Hippocampal formation (tissue), 2 donors: ENCODE data around the gene CDH3.

Experiments used
- DNase-seq, 2 donors: peaks; one replicate each; lab custom pipeline; 2025; lab: John Stamatoyannopoulos, UW

The CDH3 gene

DNA sequence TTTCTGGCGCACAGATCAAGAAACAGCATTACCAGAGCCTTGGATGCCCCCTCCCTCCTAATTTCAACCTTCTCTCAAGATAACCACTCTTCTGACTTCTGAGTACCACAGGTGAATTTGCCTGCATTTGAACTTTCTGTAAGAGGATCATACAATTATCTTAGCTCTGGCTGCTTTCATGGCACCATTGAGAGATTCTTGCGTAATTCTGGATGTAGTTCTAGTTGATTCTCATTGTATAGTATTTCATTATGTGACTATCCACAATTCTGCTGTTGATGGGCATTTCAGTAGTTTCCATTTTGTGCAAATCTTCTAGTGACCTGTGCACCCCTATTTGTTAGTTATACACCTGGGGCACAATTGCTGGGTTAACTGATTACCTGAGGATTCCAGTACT, 7.5 kb downstream of the CDH3 start:
- DNase-seq: no peak

DNA sequence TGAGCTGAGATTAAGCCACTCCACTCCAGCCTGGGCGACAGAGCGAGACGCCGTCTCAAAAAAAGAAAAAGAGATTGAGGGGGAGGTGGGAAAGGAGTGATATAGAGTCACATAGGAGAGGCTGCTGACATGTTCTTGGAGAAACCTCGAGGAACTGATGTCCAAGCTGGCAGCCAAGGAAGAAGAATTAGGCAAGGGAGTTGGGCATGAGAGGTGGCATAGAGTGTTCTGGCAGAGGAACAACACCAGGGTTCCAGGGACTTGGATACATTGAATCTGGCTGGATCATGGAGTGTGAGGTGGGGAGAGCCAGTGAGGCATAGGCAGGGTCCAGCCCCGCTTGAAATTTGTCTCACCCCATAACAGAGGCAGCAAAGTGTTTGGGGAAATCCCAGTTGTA, 10.7 kb downstream of the CDH3 start:
- DNase-seq: no peak

DNA sequence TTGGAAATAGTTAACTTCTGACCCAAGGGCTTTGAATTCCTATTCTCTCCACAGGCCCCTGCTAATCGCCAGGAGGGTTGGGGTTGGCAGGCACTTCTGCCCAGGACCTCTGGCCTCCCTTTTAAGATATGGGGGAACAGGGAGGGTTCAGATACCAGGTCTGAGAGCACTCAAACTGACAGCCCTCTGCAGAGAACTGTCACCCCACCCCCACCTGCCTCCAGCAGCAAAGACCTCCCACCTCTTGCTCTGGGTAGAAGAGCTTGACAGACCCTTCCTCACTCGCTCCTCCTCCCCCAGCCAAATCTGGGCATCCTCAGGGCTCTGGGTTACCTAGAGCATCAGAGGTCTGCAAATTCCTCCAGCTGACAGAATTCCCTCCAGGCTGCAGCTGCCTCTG, 11.6 kb downstream of the CDH3 start:
- no peak for DNase-seq

DNA sequence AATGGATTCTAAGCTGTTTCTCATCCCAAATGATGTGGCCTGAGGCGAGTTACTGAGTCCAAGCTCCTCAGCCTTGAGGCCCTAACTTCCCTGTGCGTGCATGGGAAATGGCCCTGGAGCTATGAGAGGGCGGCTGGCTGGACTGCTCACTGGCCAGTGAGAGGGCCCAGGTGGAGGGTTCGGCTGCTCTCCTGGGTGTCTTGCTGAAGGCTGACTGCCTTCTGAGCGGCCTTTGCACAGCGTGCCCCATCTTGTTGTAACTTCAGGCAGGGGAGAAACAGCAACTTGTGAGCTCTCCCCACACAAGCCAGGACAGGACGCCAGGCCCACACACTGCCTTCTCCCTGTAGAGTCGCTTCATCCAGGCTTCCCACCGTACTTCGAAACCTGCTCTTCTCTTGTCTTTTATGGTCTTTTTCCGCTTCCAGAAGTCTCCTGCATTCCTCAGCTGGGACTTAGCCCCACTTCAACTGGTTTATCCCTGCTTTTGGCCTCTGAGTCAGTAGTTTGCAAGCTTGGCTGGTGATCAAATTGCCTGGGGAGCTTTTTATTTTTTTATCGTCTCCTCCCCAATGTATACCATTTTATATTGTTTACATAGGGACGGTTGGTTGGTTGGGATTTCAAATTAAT, 13.3 kb downstream of the CDH3 start:
- no peak for DNase-seq

DNA sequence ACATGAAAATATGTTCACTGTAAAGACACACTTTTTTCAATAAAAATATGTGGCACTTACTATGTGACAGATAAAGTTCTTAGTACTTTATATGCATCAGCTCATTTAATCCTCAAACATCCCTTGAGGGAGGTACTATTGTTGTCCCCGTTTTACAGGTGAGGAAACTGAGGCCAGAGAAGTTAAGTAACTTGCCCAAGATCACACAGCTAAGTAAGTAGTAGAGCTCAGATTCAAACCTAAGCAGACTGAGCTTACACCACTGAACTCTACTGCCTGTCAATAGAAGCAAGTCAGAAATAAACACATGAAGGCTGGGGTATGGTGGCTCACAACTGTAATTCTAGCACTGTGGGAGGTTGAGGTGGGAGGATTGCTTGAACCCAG, 13.9 kb downstream of the CDH3 start:
- DNase-seq: no peak

DNA sequence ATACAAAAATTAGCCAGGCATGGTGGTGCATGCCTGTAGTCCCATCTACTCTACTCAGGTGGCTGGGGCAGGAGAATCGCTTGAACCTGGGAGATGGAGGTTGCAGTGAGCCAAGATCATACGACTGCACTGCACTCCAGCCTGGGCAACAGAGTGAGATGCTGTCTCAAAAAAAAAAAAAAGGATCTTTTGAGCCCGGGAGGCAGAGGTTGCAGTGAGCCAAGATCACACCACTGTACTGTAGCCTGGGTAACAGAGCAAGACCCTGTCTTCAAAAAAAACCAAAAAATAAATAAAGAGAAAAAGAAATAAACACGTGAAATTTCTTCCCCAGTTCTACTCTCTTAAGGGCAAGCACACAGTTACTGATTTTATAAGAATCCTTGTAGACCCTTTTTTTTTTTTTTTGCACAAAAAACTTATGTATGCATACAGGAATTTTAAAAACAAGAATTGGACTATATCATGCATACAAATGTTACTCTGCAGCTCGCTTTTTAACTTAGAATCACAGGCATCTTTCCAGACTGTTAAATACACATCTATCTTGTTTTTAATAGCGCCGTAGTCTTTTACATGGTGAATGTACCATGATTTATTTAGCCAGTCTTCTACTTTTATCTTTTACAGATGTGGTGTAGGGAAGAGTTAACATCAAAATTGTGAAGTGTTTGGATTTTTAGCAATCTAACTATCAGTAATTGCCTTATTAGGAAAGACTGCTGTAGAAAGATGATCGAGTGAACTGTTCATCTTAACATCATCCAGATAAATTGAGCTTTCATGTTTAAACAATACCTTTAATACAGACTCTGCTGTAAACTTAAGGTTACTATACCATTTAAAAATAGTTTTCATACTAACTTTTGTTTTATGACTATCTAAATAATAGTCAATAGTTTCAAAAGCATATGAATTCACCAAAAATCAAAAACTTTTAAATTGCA, 14.6 kb downstream of the CDH3 start:
- no peak for DNase-seq

DNA sequence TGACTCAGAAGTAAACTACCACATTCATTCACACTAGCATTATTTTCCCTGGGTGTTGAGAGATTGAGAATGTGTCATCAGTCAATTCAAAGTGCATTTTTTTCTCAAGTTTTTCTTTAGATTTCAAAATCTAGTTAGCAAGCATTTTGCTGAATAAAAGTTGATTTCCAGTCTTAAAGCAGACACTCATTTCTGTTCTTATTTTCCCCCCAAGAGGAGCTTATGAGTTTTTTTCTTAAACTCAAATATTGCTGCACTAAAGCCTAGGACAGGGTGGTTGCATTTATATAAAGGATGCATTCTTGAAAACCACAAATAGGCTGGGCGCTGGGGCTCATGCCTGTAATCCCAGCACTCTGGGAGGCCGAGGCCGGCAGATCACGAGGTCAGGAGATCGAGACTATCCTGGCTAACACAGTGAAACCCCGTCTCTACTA, 15.3 kb downstream of the CDH3 start:
- no peak for DNase-seq

DNA sequence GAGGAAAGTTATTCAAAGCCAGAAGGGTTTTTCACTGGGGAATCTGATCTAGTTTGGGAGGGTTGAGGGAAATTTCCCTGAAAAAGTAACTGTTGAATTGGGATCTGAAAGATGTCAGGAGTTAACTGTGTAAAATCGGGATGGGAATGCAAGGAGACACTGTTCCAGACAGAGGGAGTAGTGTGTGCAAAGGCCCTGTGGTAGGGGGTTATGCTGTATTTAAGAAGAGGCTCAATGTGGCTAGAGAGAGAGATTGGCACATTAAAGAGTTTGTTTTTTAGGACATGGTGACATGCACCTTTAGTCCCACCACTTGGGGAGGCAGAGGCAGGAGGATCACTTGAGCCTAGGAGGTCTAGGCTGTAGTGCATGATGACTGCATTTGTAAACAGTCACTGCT, 16.9 kb downstream of the CDH3 start:
- no peak for DNase-seq

DNA sequence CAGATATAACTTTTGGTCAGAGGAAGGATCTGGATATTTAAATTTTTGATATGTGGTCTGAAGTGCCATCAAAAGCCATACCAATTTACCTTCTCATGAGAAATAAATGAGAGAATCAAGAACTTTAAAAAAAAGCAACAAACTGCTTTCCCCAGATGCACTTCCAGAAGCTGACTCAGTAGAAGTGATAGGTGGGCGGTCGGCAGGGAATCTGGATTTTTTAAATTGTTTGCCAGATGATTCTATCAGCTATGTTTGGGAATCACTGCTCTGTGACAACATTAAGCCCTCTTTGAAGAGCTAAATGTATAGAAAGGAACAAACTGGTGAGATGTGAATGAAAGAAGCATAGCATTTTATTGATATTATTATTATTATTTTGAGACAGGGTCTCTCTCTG, 19.2 kb downstream of the CDH3 start:
- no peak for DNase-seq

DNA sequence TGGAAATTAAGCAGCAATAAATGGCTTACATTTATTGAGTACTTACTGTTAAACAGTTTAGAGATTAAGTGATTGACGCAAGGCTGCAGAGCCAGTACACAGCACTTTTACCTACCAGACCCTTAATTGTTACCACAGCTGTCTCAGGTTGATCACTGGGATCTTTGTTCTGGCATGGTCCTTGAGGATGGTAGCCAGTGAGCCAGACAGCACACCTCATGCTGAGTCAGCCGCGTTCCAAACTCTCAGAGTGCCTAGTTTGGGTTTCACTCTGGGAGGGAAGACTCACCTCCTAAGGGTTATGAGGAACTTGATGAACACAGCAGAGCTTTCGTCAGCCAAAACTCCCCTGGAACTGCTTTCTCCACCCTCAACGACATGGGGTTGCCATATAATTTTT, 20.4 kb downstream of the CDH3 start:
- DNase-seq: no peak

DNA sequence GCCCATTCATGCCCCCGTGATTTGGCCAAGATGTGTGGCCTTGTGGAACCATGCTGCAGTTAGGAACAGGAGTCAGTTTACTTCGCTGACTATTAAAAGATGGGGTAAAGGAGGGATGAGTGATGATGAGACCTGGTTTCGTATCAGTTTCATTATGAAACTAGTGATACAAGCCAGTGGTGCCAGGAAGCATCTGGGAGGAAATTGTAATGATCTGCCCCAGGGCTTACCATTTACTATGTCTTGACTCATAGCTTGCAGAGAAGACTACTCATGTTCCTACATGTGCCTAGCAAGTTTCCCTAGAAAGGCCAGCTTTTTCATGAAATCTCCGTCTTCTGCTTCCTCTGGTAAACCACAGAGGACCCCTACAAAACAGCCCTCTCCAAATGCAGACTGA, 23.2 kb downstream of the CDH3 start:
- no peak for DNase-seq

DNA sequence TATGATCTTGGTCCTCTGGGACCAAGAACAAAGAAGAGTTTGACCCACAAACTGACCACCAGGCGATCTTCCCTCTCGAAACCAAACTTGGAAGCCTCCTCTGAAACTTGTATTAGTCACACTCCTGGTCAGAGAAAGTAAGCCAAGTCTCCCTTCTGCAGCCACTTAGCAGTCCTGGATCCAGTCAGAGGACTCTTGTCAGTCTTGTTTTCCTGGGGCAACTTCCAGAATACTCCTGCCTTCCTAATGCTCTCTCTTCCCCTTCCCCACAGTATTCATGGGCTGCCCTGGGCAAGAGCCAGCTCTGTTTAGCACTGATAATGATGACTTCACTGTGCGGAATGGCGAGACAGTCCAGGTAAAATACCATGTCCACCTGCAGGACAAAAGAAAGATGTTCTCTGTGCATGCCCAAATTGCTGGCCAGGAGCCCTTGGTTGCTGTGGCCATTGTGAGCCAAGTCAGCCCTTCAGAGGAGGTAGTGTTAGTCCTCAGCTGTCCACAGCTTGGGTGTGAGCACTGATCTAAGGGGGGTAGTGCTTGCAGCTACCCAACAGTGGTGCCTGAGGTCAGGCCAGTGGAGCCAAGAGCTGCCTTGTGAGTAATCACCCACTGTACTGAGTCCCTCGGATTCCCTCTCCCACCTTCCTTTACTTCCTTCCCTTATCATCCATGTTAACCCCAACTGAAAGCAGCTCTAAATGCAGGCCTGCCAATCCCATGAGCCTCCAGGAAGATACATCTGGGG, 31.2 kb downstream of the CDH3 start:
- DNase-seq: no peak

DNA sequence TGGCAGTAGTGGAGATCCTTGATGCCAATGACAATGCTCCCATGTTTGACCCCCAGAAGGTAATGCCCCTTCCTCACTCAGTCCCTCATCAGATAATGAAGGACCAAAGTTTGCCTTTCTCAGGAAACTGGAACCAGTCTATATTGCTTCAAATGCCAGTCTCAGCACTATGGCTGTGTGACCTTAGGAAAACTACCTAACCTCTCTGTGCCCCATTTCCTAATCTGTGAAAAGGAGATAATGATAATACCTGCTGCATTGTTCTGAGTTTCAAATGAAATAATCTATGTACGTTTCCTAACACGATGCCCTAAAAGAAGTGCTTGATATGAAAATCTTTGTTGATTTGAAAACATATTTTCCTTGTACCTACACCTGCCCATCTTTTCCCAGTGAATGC, 35.9 kb downstream of the CDH3 start:
- no peak for DNase-seq

DNA sequence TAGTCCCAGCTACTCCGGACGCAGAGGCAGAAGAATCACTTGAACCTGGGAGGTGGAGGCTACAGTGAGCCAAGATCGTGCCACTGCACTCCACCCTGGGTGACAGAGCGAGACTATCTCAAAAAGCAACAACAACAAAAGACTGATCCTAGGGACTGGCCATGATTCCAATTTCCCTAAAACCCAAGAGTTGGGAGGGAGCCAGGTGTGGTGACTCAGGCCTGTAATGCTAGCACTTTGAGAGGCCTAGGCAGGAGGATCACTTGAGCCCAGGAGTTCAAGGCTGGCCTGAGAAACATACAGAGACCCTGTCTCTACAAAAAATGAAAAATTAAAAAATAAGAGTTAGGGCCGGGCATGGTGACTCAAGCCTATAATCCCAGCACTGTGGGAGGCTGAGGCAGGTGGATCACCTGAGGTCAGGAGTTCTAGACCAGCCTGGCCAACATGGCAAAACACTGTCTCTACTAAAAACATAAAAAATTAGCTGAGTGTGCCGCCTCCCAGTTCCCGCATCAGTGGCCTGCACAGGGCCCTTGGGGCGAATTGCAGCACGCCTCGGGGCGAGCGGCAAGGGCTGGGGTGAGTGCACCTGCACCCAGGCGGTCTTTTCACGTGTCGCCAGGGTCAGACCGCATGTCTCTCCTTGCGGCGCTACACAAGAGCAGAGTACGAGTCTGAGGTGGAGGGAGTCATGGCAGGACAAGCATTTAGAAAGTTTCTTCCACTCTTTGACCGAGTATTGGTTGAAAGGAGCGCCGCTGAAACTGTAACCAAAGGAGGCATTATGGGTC, 40.8 kb downstream of the CDH3 start:
- no peak for DNase-seq

DNA sequence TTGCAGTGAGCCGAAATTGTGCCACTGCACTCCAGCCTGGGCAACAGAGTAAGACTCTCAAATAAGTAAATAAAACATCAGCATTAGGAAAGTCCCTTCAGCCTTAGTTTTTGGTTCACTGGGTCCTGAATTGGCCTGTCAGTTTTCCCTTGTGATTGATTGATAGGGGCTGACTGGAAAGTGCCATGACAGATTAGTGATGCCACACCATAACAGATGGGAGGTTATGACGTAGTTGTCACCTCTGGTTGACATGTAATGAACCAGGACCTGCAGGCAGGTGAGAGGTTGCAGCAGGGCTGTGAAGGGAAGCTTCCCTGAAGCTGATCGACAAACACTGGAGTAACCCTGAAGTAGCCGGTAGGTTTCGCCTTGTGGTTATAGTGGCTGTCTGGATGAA, 41.8 kb downstream of the CDH3 start:
- no peak for DNase-seq

DNA sequence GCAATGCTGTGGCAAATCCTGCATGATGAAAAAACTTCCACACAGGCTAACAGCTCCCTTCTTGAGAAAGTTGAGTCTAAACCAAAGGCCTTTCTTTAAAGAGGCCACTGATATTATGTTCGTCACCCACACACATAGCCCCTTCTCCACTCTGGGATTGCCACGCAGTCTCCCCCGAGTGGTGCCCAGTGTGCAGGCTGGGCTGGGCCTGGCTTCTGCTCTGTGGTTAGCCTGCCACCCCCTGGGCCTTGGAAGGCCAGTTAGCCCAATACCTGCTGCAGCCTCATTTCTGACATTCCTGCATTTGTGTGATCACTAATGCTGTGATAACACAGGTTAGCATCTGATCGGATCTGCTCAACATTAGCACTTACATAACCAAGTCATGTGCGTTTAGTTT, 44.8 kb downstream of the CDH3 start:
- DNase-seq: no peak

DNA sequence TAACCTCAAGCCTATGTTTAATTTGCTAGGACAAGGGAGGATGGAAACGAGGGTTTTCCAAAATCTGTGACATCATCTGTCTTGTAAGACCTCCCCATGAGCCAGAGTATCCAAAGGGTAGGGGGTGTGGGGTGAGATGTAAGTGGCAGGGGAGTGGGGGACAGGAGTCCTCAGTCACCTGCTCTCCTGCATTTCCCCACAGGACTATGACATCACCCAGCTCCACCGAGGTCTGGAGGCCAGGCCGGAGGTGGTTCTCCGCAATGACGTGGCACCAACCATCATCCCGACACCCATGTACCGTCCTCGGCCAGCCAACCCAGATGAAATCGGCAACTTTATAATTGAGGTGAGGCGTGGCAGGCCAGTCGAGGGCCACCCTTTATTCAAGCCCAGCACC, 50.5 kb downstream of the CDH3 start:
- DNase-seq: no peak

DNA sequence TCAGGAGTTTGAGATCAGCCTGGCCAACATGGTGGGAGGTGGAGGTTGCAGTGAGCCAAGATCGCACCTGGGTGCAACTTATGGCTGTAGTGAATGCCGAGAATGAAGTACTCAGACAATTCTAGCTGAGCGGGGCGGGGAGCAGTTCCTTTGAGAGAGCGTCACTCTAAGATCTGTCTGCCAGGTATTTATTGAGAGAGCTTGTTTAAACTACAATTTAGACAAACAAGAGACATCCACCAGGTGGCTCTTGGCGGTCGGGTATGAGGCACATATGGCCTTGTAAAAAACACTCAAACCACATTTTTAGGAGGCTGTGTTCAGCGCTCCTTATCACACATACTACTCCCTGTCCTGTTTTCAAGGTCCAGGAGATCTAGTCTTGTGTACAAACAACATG, 51.4 kb downstream of the CDH3 start:
- DNase-seq: no peak

DNA sequence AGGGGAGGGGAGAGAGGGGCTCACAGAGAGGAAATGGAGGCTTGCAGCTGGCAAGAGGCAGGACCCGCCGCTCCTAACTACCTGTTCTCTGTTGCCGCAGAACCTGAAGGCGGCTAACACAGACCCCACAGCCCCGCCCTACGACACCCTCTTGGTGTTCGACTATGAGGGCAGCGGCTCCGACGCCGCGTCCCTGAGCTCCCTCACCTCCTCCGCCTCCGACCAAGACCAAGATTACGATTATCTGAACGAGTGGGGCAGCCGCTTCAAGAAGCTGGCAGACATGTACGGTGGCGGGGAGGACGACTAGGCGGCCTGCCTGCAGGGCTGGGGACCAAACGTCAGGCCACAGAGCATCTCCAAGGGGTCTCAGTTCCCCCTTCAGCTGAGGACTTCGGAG, 53.0 kb downstream of the CDH3 start:
- no peak for DNase-seq

DNA sequence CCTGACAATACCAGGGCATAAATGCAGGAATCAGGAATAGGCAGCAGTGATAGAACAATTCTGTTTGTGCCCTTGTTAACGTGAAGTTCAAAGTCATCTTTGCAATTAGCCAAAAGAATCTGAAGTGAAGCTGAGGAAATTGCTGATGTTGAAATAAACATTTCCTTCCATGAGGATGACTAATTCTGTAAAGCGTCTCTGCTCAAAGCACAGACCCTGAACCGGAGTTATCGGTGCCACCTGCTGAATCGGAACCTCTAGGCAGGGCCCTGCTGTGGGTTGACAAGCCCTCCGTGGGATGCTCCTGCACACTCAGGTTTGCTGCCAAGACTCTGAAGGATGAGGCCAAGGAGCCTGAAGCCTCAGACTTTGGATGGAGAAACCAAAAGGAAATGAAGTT, 55.0 kb downstream of the CDH3 start:
- no peak for DNase-seq

DNA sequence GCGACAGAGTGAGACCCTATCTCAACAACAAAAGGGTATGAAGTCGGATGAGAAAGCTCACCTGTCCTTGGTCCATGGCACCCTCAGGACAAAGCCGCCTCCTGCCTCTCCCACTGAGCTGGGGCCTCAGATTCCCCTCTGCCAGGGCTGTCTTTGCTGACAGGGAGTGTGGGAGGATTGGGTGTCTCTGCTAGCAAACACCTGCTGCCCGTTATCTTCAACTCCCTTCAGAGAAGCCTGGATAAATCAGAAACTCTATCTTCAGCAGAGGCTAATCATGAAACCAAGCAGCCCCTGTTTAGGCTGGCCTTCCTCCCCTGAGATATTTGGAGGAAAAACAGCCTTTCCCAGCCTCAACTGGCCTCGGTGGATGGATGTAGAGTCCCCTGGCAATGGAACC, 55.7 kb downstream of the CDH3 start:
- no peak for DNase-seq

DNA sequence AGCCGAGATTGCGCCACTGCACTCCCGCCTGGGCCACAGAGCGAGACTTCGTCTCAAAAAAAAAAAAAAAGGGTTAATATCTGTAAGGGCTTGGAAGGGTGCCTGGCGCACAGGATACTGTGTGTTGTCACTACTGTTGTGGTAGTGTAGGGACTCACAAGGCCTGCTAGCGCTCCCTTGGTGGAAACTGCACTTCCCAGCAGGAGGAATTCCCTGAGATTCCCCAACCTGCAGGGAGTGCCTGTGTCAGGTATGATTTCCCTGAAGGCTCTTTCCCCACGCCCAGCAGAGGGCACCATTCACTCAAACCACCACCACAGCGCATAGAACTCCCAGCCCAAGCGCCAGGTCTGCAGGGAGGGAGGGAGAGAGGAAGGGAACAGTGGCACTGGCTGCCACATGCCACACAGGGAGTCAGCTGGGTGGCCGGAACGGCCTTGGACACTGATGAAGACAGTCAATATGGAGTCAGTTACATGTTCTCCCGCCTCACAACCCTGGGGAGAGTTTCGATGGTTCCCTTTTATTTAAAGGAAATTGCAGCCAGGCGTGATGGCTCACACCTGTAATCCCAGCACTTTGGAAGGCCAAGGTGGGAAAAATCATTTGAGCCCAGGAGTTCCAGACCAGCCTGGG, 59.2 kb downstream of the CDH3 start:
- DNase-seq: peak; percentile 73 to 74
